NCI-H1417 treated with DMSO at 0.1 percent for 48 hours (cell line): ENCODE data around the gene ARHGAP31.
"Not testable (repeated sequence)": the region's sequence is repeated elsewhere in the genome, so short reads cannot be mapped to it uniquely, and the experiment has no call there.

Experiments
- DNase-seq: peaks from one replicate; lab custom pipeline; 2025; lab: John Stamatoyannopoulos, UW

Gene ARHGAP31

GRCh38 chr3:119293871-119294695, at the start of gene ARHGAP31:
Gene ARHGAP31, plus strand, starts transcription at chr3:119294383. Its CDS starts 522 bp downstream, at chr3:119294905.
- DNase-seq, result no peak

GRCh38 chr3:119245778-119246177, 48.4 kb upstream of the ARHGAP31 start:
- DNase-seq, result no peak

GRCh38 chr3:119255214-119255613, 39.0 kb upstream of the ARHGAP31 start:
- no peak for DNase-seq

GRCh38 chr3:119257111-119257510, 37.1 kb upstream of the ARHGAP31 start:
- DNase-seq, result no peak

- no peak for DNase-seq
Observed at GRCh38 chr3:119257654-119258410, 36.4 kb upstream of the ARHGAP31 start.

- no peak for DNase-seq
Observed at GRCh38 chr3:119258915-119259314, 35.3 kb upstream of the ARHGAP31 start.

GRCh38 chr3:119259821-119260220, 34.4 kb upstream of the ARHGAP31 start:
- DNase-seq, result no peak

- no peak for DNase-seq
Observed at GRCh38 chr3:119261055-119261454, 33.1 kb upstream of the ARHGAP31 start.

- not testable (repeated sequence) for DNase-seq
Observed at GRCh38 chr3:119270212-119270611, 24.0 kb upstream of the ARHGAP31 start.

GRCh38 chr3:119276680-119277079, 17.5 kb upstream of the ARHGAP31 start:
- DNase-seq, result no peak

- no peak for DNase-seq
Observed at GRCh38 chr3:119279101-119279554, 15.1 kb upstream of the ARHGAP31 start.

- no peak for DNase-seq
Observed at GRCh38 chr3:119279584-119280243, 14.5 kb upstream of the ARHGAP31 start.

GRCh38 chr3:119288669-119289403, 5.3 kb upstream of the ARHGAP31 start:
- no peak for DNase-seq

GRCh38 chr3:119289404-119289770, 4.8 kb upstream of the ARHGAP31 start:
- DNase-seq, result no peak

- DNase-seq, result no peak
Observed at GRCh38 chr3:119290613-119291012, 3.6 kb upstream of the ARHGAP31 start.

GRCh38 chr3:119291062-119291700, 3.0 kb upstream of the ARHGAP31 start:
- no peak for DNase-seq

GRCh38 chr3:119292666-119293065, 1.5 kb upstream of the ARHGAP31 start:
- DNase-seq, result no peak

GRCh38 chr3:119293105-119293870, 895 bp upstream of the ARHGAP31 start:
- DNase-seq, result no peak

- DNase-seq, result no peak
Observed at GRCh38 chr3:119294696-119295671, 801 bp downstream of the ARHGAP31 start.
